H9 (cell line): Measurements from ENCODE around the gene ZNF638. TPM values are rescaled to one million over a fixed set of nuclear protein-coding genes. Genes with fewer than 3 reads are reported as not detected.

Experiments used
- DNase-seq: peaks from one replicate; pipeline ENCODE4 v3.0.0-alpha.2; 2017
- H2AFZ ChIP-seq: one replicate; pipeline ENCODE4 v1.6.1; 2013; ENCODE audit warnings: mild to moderate bottlenecking, low read length, control low read depth, moderate library complexity
- H2AK5ac ChIP-seq: 2 replicates; pipeline ENCODE4 v1.6.1; 2013; ENCODE audit warnings: low read length, control low read depth, mixed read lengths; ENCODE audit not compliant: insufficient read length
- H2BK120ac ChIP-seq: one replicate; pipeline ENCODE4 v1.6.1; 2013; ENCODE audit warnings: low read depth, mild to moderate bottlenecking, low read length, control low read depth, inconsistent platforms; ENCODE audit not compliant: poor library complexity, severe bottlenecking
- H2BK12ac ChIP-seq: 2 replicates; pipeline ENCODE4 v1.6.1; 2013; ENCODE audit warnings: low read length, control low read depth, mixed read lengths, low read depth; ENCODE audit not compliant: insufficient read length
- H2BK15ac ChIP-seq: 2 replicates; pipeline ENCODE4 v1.6.1; 2013; ENCODE audit warnings: low read depth, low read length, control low read depth
- H2BK20ac ChIP-seq: one replicate; pipeline ENCODE4 v1.6.1; 2013; ENCODE audit warnings: low read depth, mild to moderate bottlenecking, low read length, control low read depth, inconsistent platforms; ENCODE audit not compliant: poor library complexity, severe bottlenecking
- H2BK5ac ChIP-seq: 2 replicates; pipeline ENCODE4 v1.6.1; 2013; ENCODE audit warnings: low read length, control low read depth, mixed read lengths; ENCODE audit not compliant: insufficient read length
- H3K14ac ChIP-seq: 2 replicates; pipeline ENCODE4 v1.6.1; 2013; ENCODE audit warnings: low read length, control low read depth; ENCODE audit not compliant: insufficient read depth
- H3K18ac ChIP-seq: 2 replicates; pipeline ENCODE4 v1.6.1; 2013; ENCODE audit warnings: low read depth, mild to moderate bottlenecking, mixed read lengths, low read length, control low read depth; ENCODE audit not compliant: insufficient read length
- H3K23ac ChIP-seq: 2 replicates; pipeline ENCODE4 v1.6.1; 2013; ENCODE audit warnings: low read length, control low read depth, mixed read lengths, low read depth; ENCODE audit not compliant: insufficient read length
- H3K23me2 ChIP-seq: 2 replicates; pipeline ENCODE4 v1.6.1; 2013; ENCODE audit warnings: low read depth, mild to moderate bottlenecking, mixed read lengths, low read length, control low read depth; ENCODE audit not compliant: insufficient read length, poor library complexity, severe bottlenecking
- H3K27ac ChIP-seq: 2 replicates; pipeline ENCODE4 v1.5.1; 2013; ENCODE audit warnings: low read length, control low read depth, mixed read lengths, low read depth; ENCODE audit not compliant: insufficient read length
- H3K27me3 ChIP-seq: 2 replicates; pipeline ENCODE4 v1.6.1; 2013; ENCODE audit warnings: low read length, control low read depth, inconsistent platforms; ENCODE audit not compliant: insufficient read depth
- H3K4ac ChIP-seq: 2 replicates; pipeline ENCODE4 v1.6.1; 2013; ENCODE audit warnings: low read depth, mild to moderate bottlenecking, control low read depth, inconsistent platforms, low read length, moderate library complexity
- H3K4me1 ChIP-seq: 2 replicates; pipeline ENCODE4 v1.6.1; 2013; ENCODE audit warnings: low read length, control low read depth, inconsistent platforms; ENCODE audit not compliant: insufficient read depth
- H3K4me2 ChIP-seq: 2 replicates; pipeline ENCODE4 v1.6.1; 2013; ENCODE audit warnings: low read length, control low read depth, mixed read lengths; ENCODE audit not compliant: insufficient read length, insufficient read depth
- H3K56ac ChIP-seq: 2 replicates; pipeline ENCODE4 v1.6.1; 2013; ENCODE audit warnings: low read depth, mild to moderate bottlenecking, mixed read lengths, low read length, control low read depth; ENCODE audit not compliant: insufficient read length
- H3K79me1 ChIP-seq: 2 replicates; pipeline ENCODE4 v1.6.1; 2013; ENCODE audit warnings: low read depth, mild to moderate bottlenecking, moderate library complexity, low read length, control low read depth, inconsistent platforms; ENCODE audit not compliant: insufficient read depth, poor library complexity, severe bottlenecking
- H3K79me2 ChIP-seq: 2 replicates; pipeline ENCODE4 v1.6.1; 2013; ENCODE audit warnings: low read length, control low read depth, inconsistent platforms; ENCODE audit not compliant: insufficient read depth
- H3K9ac ChIP-seq: 2 replicates; pipeline ENCODE4 v1.6.1; 2013; ENCODE audit warnings: low read length, control low read depth, mixed read lengths; ENCODE audit not compliant: insufficient read length; ENCODE audit errors: extremely low read depth
- H3K9me3 ChIP-seq: one replicate; pipeline ENCODE4 v1.6.1; 2013; ENCODE audit warnings: low read depth, low read length, inconsistent platforms; ENCODE audit not compliant: control insufficient read depth
- H3T11ph ChIP-seq: one replicate; pipeline ENCODE4 v1.6.1; 2013; ENCODE audit warnings: mild to moderate bottlenecking, low read length, control low read depth, inconsistent platforms
- H4K20me1 ChIP-seq: one replicate; pipeline ENCODE4 v1.6.1; 2013; ENCODE audit not compliant: control insufficient read depth, insufficient read length, insufficient read depth
- H4K5ac ChIP-seq: 2 replicates; pipeline ENCODE4 v1.6.1; 2013; ENCODE audit warnings: low read depth, mild to moderate bottlenecking, mixed read lengths, low read length, control low read depth; ENCODE audit not compliant: insufficient read length
- H4K8ac ChIP-seq: replicated peaks from 2 replicates; pipeline ENCODE4 v1.6.1; 2013; ENCODE audit warnings: low read length, control low read depth, mixed read lengths, low read depth; ENCODE audit not compliant: insufficient read length
- H4K91ac ChIP-seq: 2 replicates; pipeline ENCODE4 v1.6.1; 2013; ENCODE audit warnings: low read depth, mild to moderate bottlenecking, moderate library complexity, mixed read lengths, low read length, control low read depth; ENCODE audit not compliant: insufficient read length
- H3K27ac Mint-ChIP-seq, 3 experiments: 2 replicates in 2 of 3; 3 replicates in 1 of 3; pipeline ENCODE4 v1.8.0; 2020 to 2021; ENCODE audit warnings: mixed read lengths in 3 of 3, mild to moderate bottlenecking in 1 of 3, moderate library complexity in 1 of 3
- H3K27me3 Mint-ChIP-seq: 2 replicates; pipeline ENCODE4 v1.8.0; 2021; ENCODE audit warnings: low read depth, mild to moderate bottlenecking, moderate library complexity, mixed read lengths
- H3K36me3 Mint-ChIP-seq, 3 experiments: 2 replicates in 2 of 3; 3 replicates in 1 of 3; pipeline ENCODE4 v1.8.0; 2020 to 2021; ENCODE audit warnings: low read depth in 3 of 3, mixed read lengths in 3 of 3; ENCODE audit not compliant: insufficient read depth in 1 of 3
- H3K4me1 Mint-ChIP-seq, 2 experiments: 2 replicates each; pipeline ENCODE4 v1.8.0; 2020; ENCODE audit warnings: mixed read lengths in 2 of 2
- H3K4me3 Mint-ChIP-seq, 2 experiments: 2 replicates in 1 of 2; 3 replicates in 1 of 2; pipeline ENCODE4 v1.8.0; 2020 to 2021; ENCODE audit warnings: mild to moderate bottlenecking in 2 of 2, mixed read lengths in 2 of 2, moderate library complexity in 1 of 2
- H3K9me3 Mint-ChIP-seq, 2 experiments: 2 replicates in 1 of 2; 3 replicates in 1 of 2; pipeline ENCODE4 v1.8.0; 2020; ENCODE audit warnings: mild to moderate bottlenecking in 2 of 2, mixed read lengths in 2 of 2, moderate library complexity in 1 of 2
- CTCF ChIP-seq: fragments of 200-600 bp; sonication (generic); conservative IDR thresholded peaks from 3 replicates; pipeline ENCODE4 v1.8.0; 2021; ENCODE audit warnings: antibody characterized with exemption, mild to moderate bottlenecking
- WGBS: extraction: QIAGEN DNeasy Blood & Tissue Kit; methylation state at CpG from one replicate; pipeline ENCODE4 v1.1.7; 2013; ENCODE audit warnings: missing lambda C conversion rate, low lambda C conversion rate, mixed read lengths; ENCODE audit not compliant: insufficient read length; ENCODE audit errors: extremely low coverage; 5-methylcytosine and 5-hydroxymethylcytosine counted together
- total RNA-seq: library from RNA; stranded (reverse); gene quantifications from 2 replicates; pipeline ENCODE4 v1.2.1, GENCODE V29; 2021

The ZNF638 gene
- total RNA-seq, 1 experiment from 2014 or later = 146 TPM

GRCh38 chr2:71472019-71472418 lies 140.4 kb downstream of the ZNF638 start:
- WGBS = no CpG with 5 or more reads among the region's 2 CpGs
- Mint-ChIP-seq H3K27ac (no peak overlapping the region), H3K4me3 (no peak overlapping the region), H3K4me1 (peaks cover 14 to 15% of the 10 kb centered on the region in 2 experiments), H3K9me3 (no peaks in the 10 kb centered on the region), H3K36me3 (no peaks in the 10 kb centered on the region), H3K27me3 (peaks cover 37% of the 10 kb centered on the region)
- DNase-seq = no peak
- no peak overlapping the region for H2AFZ ChIP-seq
- H3K9ac ChIP-seq = no peak overlapping the region
- no peak overlapping the region for H4K8ac ChIP-seq
- no peak overlapping the region for H4K91ac ChIP-seq
- H2BK20ac ChIP-seq = no peak overlapping the region
- no peak overlapping the region for H3K23ac ChIP-seq
- no peaks in the 10 kb centered on the region for H3K9me3 ChIP-seq
- H3K18ac ChIP-seq = no peak overlapping the region
- H3K4me1 ChIP-seq = no peaks in the 10 kb centered on the region
- no peaks in the 10 kb centered on the region for H3K79me2 ChIP-seq
- no peak overlapping the region for H2AK5ac ChIP-seq
- H3K27me3 ChIP-seq = peaks cover 9% of the 10 kb centered on the region; the same call in 1 of the 2 replicates
- H3K79me1 ChIP-seq = no peaks in the 10 kb centered on the region
- no peak overlapping the region for H2BK120ac ChIP-seq
- no peak overlapping the region for H2BK5ac ChIP-seq
- H4K20me1 ChIP-seq = no peaks in the 10 kb centered on the region
- H2BK12ac ChIP-seq = no peak overlapping the region
- H3K27ac ChIP-seq = no peak overlapping the region
- no peak overlapping the region for H3K14ac ChIP-seq
- H3K56ac ChIP-seq = no peak overlapping the region
- no peak overlapping the region for H3K4me2 ChIP-seq
- H3K23me2 ChIP-seq = peaks cover 2% of the 10 kb centered on the region
- H4K5ac ChIP-seq = no peak overlapping the region
- no peak overlapping the region for H2BK15ac ChIP-seq
- H3T11ph ChIP-seq = no peak overlapping the region
- no peak for TF ChIP-seq CTCF
- no peak overlapping the region for H3K4ac ChIP-seq
